Ovary (tissue), 3 donors: ENCODE results near the gene TSHZ2.

Experiments used
- EP300 ChIP-seq: sonication (generic); formaldehyde crosslinking; IDR thresholded peaks from one replicate; pipeline ENCODE4 v1.6.1; 2017; ENCODE audit warnings: antibody characterized with exemption
- POLR2A ChIP-seq: fragments of 450-650 bp; IDR thresholded peaks from one replicate; pipeline ENCODE4 v1.6.1; 2017; ENCODE audit warnings: antibody characterized with exemption, mild to moderate bottlenecking, moderate library complexity
- TF ChIP-seq, protein P1 (sequence below), 3 donors: fragments of 450-650 bp in 2 of 3; fragments of 200-600 bp in 1 of 3; IDR thresholded peaks; one replicate each; pipeline versions ENCODE4 v1.5.1 to v1.8.0; 2016 to 2022; ENCODE audit warnings: antibody characterized with exemption in 3 of 3, mild to moderate bottlenecking in 1 of 3
- donor health status: DM: no; HTN: no; CAD: no.

GRCh38 chr20:53161073-53161472 is 188.9 kb downstream of the TSHZ2 start:
- TF ChIP-seq, protein P1, sequence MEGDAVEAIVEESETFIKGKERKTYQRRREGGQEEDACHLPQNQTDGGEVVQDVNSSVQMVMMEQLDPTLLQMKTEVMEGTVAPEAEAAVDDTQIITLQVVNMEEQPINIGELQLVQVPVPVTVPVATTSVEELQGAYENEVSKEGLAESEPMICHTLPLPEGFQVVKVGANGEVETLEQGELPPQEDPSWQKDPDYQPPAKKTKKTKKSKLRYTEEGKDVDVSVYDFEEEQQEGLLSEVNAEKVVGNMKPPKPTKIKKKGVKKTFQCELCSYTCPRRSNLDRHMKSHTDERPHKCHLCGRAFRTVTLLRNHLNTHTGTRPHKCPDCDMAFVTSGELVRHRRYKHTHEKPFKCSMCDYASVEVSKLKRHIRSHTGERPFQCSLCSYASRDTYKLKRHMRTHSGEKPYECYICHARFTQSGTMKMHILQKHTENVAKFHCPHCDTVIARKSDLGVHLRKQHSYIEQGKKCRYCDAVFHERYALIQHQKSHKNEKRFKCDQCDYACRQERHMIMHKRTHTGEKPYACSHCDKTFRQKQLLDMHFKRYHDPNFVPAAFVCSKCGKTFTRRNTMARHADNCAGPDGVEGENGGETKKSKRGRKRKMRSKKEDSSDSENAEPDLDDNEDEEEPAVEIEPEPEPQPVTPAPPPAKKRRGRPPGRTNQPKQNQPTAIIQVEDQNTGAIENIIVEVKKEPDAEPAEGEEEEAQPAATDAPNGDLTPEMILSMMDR (IDR thresholded peaks at IDR 0.05), result no peak
- TF ChIP-seq POLR2A, result no peak
- TF ChIP-seq EP300, result no peak
